ENCODE measurements around the gene NEDD8. TPM values are rescaled to one million over a fixed set of nuclear protein-coding genes. Genes with fewer than 3 reads are reported as not detected.

The NEDD8 gene
- total and polyA plus RNA-seq, 2 of the 4 experiments (the other 2 are of a cell fraction), result 167 to 375 TPM

GRCh38 chr14:24258548-24259265, 26.5 kb upstream of the NEDD8 start:
- no peak overlapping the region for H2BK5ac ChIP-seq (ENCODE audit: low read depth, low read length, poor library complexity, severe bottlenecking)
- H3K9me1 ChIP-seq (ENCODE audit: insufficient read depth, low read length), result peaks cover 16% of the 10 kb centered on the region; the same call in 1 of the 2 replicates
- H2BK20ac ChIP-seq (ENCODE audit: low read depth, low read length), result peak overlapping the region; percentile 42; the same call in 1 of the 2 replicates
- 92% methylated on average over 7 of the region's 18 CpGs; no CpG with 5 or more reads in 1 of the 2 experiments for WGBS, 2 experiments (ENCODE audit: extremely low coverage in 2 of 2, insufficient read length in 1 of 2)
- H3K18ac ChIP-seq (ENCODE audit: low read depth, low read length), result no peak overlapping the region
- peak overlapping the region; percentile 96 for H2AK9ac ChIP-seq (replicated peaks; ENCODE audit: low read depth, low read length, poor library complexity)
- BruUV-seq (replicated peaks), result no TSS peak
- H3K9ac ChIP-seq (ENCODE audit: low read depth, low read length), result no peak overlapping the region
- peak overlapping the region; percentile 60; the same call in 1 of the 2 replicates for H3K4ac ChIP-seq (ENCODE audit: low read depth, low read length)
- in situ Hi-C loops (cut with MboI; ENCODE audit: low sequenced_read_pairs) (no loop called here), dilution Hi-C loops (cut with HindIII; ENCODE audit: low sequenced_read_pairs, unreplicated experiment) (no loop called here), intact Hi-C loops (cut with micrococcal nuclease) (no loop called here)
- no peaks in the 10 kb centered on the region for H3K9me3 ChIP-seq (ENCODE audit: control insufficient read depth, insufficient read depth, low read length)
- no peak overlapping the region for H3K4me2 ChIP-seq (ENCODE audit: low read depth, low read length)
- H2AFZ ChIP-seq (replicated peaks; ENCODE audit: low read length, poor library complexity), result peak overlapping the region; percentile 82
- ATAC-seq (ENCODE audit: low read depth), result no peak
- H2BK120ac ChIP-seq (ENCODE audit: low read depth, low read length), result peak overlapping the region; percentile 79
- no peak overlapping the region for H3K4me3 ChIP-seq (ENCODE audit: insufficient read depth, low read depth, low read length)
- peaks cover 2% of the 10 kb centered on the region; the same call in 1 of the 2 replicates for H3K36me3 ChIP-seq (ENCODE audit: control insufficient read depth, insufficient read depth, low read length)
- H3K27ac ChIP-seq (ENCODE audit: insufficient read depth, low read length), result no peak overlapping the region; the same call in 1 of the 2 replicates
- ChIA-PET CTCF (no interaction called here), POLR2A (ENCODE audit: unreplicated experiment) (no interaction called here)
- no peak overlapping the region for H3K56ac ChIP-seq (ENCODE audit: extremely low read depth, insufficient read depth, low read length)
- H2BK15ac ChIP-seq (ENCODE audit: low read depth, low read length), result peak overlapping the region; percentile 68; the same call in 1 of the 3 replicates
- peak overlapping the region; percentile 84 for H2AK5ac ChIP-seq (ENCODE audit: low read depth, low read length)
- peaks cover 8% of the 10 kb centered on the region for H3K4me1 ChIP-seq (ENCODE audit: control insufficient read depth, insufficient read depth, low read length)
- no peak overlapping the region for H4K5ac ChIP-seq (ENCODE audit: low read depth, low read length)
- no peaks in the 10 kb centered on the region for H4K20me1 ChIP-seq (ENCODE audit: insufficient read depth, low read length)
- no peaks in the 10 kb centered on the region for H3K27me3 ChIP-seq (ENCODE audit: control insufficient read depth, insufficient read depth, low read length)
- no peak for DNase-seq
- no peak overlapping the region for H3K23ac ChIP-seq (ENCODE audit: low read depth, low read length)
- peaks cover 0 to 2% of the 10 kb centered on the region in 2 experiments; a peak in 1 of 4 replicates for H3K79me1 ChIP-seq (ENCODE audit: low read depth in 1 of 2, low read length in 2 of 2)
- peak overlapping the region; percentile 65 to 67; a peak in 2 of 4 replicates for H4K8ac ChIP-seq (ENCODE audit: low read depth in 2 of 2, low read length in 2 of 2)
- H4K91ac ChIP-seq (ENCODE audit: insufficient read depth, low read depth, low read length), result peak overlapping the region; percentile 79
- H3K14ac ChIP-seq (replicated peaks; ENCODE audit: low read depth, low read length), result no peak overlapping the region
- TF ChIP-seq MAZ (IDR thresholded peaks at IDR 0.05; ENCODE audit: borderline replicate concordance, low read depth, low read length), result no peak
- no peak for TF ChIP-seq POLR2A (IDR thresholded peaks at IDR 0.05; ENCODE audit: low read depth, low read length)
- no peak for TF ChIP-seq BHLHE40 (IDR thresholded peaks at IDR 0.05; ENCODE audit: low read depth, low read length)
- TF ChIP-seq CTCF (conservative IDR thresholded peaks at IDR 0.05; ENCODE audit: low read depth, low read length), result no peak
- no peak for TF ChIP-seq SMC3 (IDR thresholded peaks at IDR 0.05; ENCODE audit: low read depth, low read length)
- no peak for TF ChIP-seq FOS (IDR thresholded peaks at IDR 0.05; ENCODE audit: low read depth, low read length)
- TF ChIP-seq MXI1 (IDR thresholded peaks at IDR 0.05; ENCODE audit: borderline replicate concordance, low read depth, low read length), result no peak
- TF ChIP-seq CEBPB (IDR thresholded peaks at IDR 0.05; ENCODE audit: low read depth, low read length), result no peak
- no peak for TF ChIP-seq CHD1 (IDR thresholded peaks at IDR 0.05; ENCODE audit: low read depth, low read length)
- no peak for TF ChIP-seq NFE2L2 (IDR thresholded peaks at IDR 0.05; ENCODE audit: low read depth, low read length)
- TF ChIP-seq MAFK (IDR thresholded peaks at IDR 0.05; ENCODE audit: low read depth, low read length), result no peak
- TF ChIP-seq RFX5 (IDR thresholded peaks at IDR 0.05; ENCODE audit: low read depth, low read length), result no peak
- no peak for TF ChIP-seq RAD21 (IDR thresholded peaks at IDR 0.05; ENCODE audit: low read length)
- TF ChIP-seq USF2 (IDR thresholded peaks at IDR 0.05; ENCODE audit: low read depth, low read length), result no peak
- TF ChIP-seq RCOR1 (IDR thresholded peaks at IDR 0.05; ENCODE audit: insufficient replicate concordance, low read length), result no peak

Measured in IMR-90 (cell line).